Measurements from ENCODE around the gene RAVER2.
"Not testable (repeated sequence)": the region's sequence is repeated elsewhere in the genome, so short reads cannot be mapped to it uniquely, and the experiment has no call there.

The RAVER2 gene

GRCh38 chr1:64748222-64748621, 3.3 kb downstream of the RAVER2 start:
- DNase-seq, result no peak

- DNase-seq, result no peak
Observed at GRCh38 chr1:64748706-64749105, 3.8 kb downstream of the RAVER2 start.

GRCh38 chr1:64750092-64750491, 5.2 kb downstream of the RAVER2 start:
- no peak for DNase-seq

GRCh38 chr1:64750875-64751274, 6.0 kb downstream of the RAVER2 start:
- DNase-seq, result no peak

DNA sequence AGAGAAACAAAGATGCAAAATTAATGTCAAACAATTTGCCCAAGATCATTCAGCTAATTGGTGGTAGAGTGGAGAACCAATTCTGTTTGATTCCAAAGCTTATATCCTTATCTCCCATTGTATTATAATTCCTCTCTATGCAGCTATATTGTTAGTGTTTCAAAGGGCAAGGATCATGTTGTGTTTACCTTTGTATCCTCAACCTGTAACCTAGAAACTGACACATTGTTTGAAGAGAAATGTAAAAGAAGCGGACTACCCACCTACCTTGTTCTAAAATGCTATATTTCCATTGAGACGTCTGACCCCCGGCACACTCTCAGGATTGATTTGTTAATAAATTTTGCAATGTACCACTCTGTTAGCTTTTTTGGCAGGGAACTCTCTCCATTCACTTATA, 9.3 kb downstream of the RAVER2 start:
- no peak for DNase-seq

DNA sequence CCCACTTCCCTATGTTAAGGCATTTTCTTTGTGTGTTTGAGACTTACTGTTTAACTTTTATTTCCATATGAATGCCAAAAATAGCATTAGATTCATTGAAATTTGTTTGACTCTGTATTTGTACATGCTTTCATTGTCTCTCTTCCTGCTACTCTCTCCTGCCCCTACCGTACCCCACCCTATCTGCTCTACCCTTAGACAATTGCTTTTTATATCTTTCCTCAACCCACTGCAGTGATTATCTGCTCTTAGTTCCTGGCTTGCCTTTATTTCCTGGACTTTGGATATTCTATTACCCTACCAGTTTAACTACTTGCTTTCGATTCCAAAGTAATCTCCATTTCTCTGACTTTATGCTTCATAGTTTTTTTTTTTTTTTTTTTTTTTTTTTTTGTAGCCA, 10.5 kb downstream of the RAVER2 start:
- DNase-seq, result no peak

DNA sequence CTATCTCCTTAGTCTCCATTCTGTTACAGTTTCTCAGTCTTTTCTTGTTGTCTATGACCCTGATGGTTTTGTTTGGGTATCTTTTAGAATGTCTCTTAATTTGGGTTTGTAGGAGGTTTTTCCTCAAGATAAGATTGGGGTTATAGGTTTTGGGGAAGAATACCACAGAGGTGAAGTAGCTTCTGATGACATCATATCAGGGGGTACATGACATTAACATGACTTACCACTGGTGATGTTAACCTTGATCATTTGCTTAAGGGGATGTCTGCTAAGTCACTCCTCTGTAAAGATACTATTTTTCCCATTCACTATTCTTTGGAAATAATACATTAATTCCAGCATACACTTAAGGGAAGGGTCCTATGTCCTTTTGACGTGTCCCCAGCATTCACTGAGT, 11.9 kb downstream of the RAVER2 start:
- DNase-seq, result no peak

DNA sequence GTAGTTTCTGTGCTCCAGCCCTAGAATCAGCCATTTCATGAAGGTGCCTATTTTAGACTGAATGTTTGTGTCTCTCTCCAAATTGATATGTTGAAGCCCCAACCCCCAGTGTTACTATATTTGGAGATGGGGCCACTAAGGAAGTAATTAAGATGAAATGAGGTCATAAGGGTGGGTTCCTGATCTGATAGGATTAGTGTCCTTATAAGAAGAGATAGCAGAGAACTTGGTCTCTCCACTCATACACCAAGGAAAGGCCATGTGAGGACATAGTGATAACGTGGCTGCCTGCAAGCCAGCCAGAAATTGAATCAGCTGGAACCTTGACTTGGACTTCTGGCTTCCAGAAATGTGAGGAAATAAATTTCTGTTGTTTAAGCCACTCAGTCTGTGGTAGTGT, 12.3 kb downstream of the RAVER2 start:
- no peak for DNase-seq

- DNase-seq, result no peak
Observed at GRCh38 chr1:64758233-64758632, 13.4 kb downstream of the RAVER2 start.

DNA sequence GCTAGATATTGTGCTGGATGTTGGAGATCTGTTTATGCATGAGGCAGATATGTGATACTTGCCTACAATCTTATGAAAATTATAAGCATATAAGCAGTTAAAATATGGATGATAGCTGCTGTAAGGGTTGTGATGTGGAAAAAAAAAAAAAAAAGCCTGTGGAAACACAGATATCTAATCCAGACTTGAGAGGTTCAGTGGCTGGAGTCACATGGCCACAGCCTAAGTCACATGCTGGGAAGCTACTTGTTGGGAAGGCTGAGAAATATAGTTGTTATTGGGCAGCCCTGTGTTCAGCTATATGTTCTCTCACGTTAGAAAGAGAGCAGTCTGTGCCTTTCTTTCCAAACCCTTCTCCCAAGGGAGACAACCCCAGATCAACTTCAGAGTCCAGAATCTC, 15.1 kb downstream of the RAVER2 start:
- no peak for DNase-seq

GRCh38 chr1:64765012-64765411, 20.1 kb downstream of the RAVER2 start:
- DNase-seq, result no peak

GRCh38 chr1:64765826-64766225, 21.0 kb downstream of the RAVER2 start:
- no peak for DNase-seq

- DNase-seq, result no peak
Observed at GRCh38 chr1:64766429-64766828, 21.6 kb downstream of the RAVER2 start.

GRCh38 chr1:64769482-64769881, 24.6 kb downstream of the RAVER2 start:
- DNase-seq, result no peak

GRCh38 chr1:64769971-64770370, 25.1 kb downstream of the RAVER2 start:
- DNase-seq, result no peak

GRCh38 chr1:64773306-64773705, 28.4 kb downstream of the RAVER2 start:
- not testable (repeated sequence) for DNase-seq

DNA sequence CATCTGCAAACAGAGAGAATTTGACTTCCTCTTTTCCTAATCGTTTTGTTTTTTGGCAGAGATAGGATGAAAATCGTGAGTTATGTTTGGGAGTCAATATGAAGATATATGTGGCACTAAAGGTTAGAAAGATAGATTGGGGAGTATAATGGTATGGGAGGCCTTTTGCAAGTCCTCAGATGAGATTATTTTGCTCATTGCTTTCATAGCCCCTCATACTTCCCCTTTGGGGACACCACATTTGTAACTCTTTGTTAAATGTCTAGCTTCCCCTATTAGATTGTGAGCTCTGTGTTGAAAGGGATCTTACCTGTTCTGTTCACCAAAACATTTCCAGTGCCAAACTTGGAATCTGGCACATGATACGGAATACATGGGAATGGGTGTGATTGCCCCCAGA, 30.2 kb downstream of the RAVER2 start:
- DNase-seq, result peak; percentile 1 to 6

DNA sequence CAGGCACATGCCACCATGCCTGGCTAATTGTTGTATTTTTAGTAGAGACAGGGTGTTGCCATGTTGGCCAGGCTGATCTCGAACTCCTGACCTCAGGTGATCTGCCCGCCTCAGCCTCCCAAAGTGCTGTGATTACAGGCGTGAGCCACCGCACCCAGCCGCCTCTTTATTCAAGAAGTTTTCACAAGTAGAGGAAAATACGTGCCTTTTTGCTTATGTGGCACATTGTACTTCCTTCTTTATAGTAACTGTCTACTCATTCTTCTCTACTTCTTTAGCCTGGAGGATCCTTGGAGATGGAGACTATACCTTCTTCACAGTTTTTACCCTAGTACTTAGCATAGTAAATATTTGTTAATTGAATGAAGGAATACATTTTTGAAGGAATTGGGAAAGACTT, 37.2 kb downstream of the RAVER2 start:
- not testable (repeated sequence) for DNase-seq

- DNase-seq, result not testable (repeated sequence)
Observed at GRCh38 chr1:64782848-64783247, 38.0 kb downstream of the RAVER2 start.

GRCh38 chr1:64790832-64791487, 46.1 kb downstream of the RAVER2 start:
- DNase-seq, result no peak

GRCh38 chr1:64798872-64799271, 54.0 kb downstream of the RAVER2 start:
- DNase-seq, result no peak

GRCh38 chr1:64801851-64802523, 57.1 kb downstream of the RAVER2 start:
- DNase-seq, result no peak

- no peak for DNase-seq
Observed at GRCh38 chr1:64809309-64809708, 64.4 kb downstream of the RAVER2 start.

- no peak for DNase-seq
Observed at GRCh38 chr1:64810001-64810400, 65.1 kb downstream of the RAVER2 start.

- DNase-seq, result no peak
Observed at GRCh38 chr1:64811131-64811530, 66.3 kb downstream of the RAVER2 start.

Measured in inflammatory macrophage (primary cell).